Activated T-cell treated with anti-CD3 and anti-CD28 coated beads, Interleukin-2, amount 50 U/mL, for 1 hour (primary cell): ENCODE measurements around the gene PIP4K2C.
"Not testable (repeated sequence)": the region's sequence is repeated elsewhere in the genome, so short reads cannot be mapped to it uniquely, and the experiment has no call there.

Experiments
- DNase-seq: peaks from one replicate; pipeline ENCODE4 v3.0.0-alpha.2; 2020

Gene PIP4K2C

DNA sequence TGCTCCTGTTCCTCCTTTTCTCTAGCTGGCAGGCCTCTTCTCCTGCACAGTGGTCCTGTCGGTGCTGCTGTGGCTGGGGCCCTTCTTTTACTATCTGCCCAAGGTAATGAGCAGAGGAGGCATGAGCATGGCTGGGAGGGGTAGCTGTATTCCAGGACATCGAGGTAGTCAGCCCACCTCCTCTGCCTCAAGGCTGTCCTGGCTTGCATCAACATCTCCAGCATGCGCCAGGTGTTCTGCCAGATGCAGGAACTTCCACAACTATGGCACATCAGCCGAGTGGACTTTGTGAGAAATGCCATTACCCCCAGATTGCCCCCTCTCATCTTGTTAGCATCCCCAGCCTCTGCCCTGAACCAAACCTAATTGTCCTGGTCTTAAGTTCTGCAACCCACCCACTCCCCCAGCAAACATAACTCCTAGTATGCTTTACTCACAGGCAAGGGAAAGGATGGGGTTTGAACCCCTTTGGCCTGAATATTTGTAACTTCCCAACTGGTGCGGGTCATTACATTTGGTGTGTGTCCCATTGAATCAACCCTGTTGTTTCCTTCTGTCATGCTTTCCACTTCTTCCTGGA lies 32.9 kb downstream of the PIP4K2C start:
- DNase-seq: no peak

DNA sequence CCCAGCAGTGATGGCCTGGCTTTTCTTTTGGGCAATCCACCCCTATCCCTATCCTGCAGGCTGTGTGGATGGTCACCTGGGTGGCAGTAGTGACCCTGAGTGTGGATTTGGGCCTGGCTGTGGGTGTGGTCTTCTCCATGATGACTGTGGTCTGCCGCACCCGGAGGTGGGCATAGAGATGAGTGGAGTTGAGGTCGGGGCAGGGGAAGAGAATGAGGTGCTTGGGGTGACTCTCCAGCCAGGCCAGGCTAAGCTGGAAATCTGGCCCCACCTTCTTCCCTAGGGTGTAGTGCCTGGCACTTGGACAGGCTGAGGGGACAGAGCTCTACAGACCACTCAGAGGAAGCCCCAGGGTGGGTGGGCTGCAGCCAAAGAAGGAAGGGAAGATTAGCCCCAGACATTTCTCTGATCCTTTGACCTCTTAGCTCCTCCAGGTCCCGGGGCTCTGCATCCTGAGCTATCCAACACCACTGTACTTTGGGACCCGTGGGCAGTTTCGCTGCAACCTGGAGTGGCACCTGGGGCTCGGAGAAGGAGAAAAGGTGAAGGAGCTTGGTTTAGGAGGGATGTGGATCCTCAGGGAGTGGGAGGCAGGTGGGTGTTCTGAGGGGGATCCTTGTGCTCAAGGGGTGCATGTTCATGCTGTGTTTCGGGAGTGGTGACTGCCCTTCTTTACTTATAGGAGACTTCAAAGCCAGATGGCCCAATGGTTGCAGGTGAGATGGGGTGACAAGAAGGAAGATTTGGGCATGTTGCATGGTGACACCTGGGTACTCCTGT lies 33.6 kb downstream of the PIP4K2C start:
- DNase-seq: no peak

DNA sequence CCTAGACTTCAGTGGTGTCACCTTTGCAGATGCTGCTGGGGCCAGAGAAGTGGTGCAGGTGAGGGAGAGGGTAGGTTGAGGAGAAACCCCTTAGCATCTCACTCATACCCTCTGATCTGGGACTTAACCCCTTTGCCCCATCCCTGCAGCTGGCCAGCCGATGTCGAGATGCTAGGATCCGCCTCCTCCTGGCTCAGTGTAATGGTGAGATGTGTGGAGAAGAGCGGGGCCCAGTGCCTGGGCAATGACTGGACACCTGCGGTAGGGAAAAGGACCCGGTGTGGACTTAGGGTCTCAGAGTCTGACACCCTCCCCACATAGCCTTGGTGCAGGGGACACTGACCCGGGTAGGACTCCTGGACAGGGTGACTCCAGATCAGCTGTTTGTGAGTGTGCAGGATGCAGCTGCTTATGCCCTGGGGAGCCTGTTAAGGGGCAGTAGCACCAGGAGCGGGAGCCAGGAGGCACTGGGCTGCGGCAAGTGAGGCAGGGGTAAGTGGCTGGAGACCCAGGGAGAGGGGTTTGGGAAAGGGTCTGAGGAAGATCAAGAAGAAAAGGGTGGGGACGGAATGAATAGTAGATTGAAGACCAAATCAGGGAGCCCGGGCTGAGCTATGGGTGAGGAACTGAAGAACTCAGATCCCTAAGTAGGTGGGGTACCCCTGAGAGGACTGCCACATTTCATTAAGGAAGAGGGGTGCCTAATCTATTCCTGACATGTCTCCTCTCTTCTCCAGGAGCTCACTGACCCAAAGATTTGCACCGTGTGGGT lies 34.5 kb downstream of the PIP4K2C start:
- DNase-seq: no peak

DNA sequence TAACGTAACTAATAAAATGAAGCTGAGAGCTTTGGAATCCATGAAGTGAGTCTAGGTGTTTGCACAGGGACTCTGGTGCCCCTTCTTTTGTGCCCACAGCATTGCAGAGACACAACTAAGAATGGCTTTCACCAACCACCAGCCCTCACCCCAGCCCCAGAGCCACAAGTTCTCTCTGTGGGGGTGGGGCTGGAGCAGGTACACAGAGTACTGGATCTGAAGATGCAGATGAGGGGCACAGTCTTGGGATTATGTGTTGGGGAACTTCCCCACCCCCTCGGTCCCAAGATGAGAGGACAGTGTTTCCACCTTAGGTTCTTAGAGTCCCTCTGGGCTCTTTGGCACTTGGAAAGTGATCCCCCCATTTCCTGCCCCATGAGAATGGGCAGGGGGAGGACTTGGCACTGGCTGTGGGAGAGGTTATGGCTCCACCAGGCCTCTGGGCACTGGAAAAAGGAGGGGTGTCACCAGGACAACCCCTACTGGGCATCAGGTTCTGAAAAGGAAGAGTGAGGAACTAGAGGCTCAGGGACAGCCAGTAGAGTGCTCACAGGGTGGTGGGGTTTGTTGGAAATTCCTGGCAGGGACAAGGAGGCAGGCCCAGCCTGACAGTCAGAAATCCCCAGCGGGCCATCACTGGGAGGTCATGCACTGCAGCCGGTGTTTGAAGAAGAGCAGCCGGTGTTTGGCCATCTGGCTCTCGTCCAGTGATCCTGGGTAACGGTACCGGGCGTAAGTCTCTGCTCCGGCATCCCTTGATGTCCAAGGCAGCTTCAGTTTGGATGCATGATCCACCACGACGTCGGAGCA lies 35.3 kb downstream of the PIP4K2C start:
- no peak for DNase-seq

DNA sequence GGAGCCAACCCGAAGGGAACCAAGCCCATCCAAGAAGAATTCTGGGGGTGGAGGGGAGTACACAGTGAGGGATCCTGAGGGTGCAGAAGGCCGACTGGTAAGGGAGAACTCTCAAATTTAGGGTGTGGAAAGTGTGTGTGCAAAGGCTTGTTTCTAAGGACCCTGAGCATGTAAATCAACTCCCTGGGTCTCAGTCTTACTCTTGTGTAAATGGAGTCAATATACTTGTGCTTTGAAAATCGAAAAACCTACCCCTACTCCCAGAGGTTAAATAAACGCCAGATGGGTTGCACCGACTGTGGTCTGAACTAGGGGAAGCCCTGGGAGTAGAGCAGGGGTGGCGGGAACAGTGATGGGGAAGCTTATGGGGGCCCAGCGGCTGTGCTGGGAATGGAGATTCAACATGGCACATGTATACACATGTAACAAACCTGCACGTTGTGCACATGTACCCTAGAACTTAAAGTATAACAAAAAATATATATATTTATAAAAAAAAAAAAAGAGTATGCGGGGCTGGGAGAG lies 36.0 kb downstream of the PIP4K2C start:
- no peak for DNase-seq

DNA sequence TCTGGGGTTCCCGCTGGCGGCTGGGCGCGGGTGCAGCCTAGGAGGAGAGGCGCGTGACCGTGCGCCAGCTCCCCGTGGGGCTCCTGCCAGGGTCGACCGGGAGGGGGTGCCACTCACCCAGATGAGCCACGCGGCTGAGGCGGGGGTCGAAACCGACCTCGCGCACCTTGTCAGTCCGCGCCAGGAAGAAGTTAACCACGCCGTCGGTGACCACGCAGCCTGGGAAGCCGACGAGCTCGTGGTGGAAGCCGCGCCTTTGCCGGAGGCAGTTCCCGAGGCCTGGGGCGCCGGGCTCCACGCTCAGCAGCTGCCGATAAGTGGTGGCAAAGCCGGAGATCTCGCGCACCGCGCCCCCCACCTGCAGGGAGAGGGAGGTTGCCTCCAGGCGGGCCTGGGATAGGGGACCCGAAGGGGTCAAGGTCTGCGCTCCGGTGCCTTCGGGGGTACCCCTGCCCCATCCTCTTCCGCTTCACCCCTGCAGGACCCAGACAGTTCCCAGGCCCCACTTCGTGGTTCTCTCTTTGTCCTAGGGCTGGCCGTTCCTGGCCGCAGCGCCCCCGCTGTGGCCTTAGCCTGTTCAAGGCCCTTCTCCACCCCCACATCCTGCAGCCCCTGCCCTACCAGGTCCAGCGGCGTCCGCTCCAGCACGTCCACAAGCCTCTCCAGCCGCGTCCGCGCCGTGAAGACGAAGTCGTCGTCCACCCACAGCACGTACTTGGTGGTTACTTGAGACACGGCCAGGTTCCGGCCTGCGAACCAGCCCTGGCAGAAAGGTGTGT lies 36.7 kb downstream of the PIP4K2C start:
- DNase-seq: peak; percentile 48

DNA sequence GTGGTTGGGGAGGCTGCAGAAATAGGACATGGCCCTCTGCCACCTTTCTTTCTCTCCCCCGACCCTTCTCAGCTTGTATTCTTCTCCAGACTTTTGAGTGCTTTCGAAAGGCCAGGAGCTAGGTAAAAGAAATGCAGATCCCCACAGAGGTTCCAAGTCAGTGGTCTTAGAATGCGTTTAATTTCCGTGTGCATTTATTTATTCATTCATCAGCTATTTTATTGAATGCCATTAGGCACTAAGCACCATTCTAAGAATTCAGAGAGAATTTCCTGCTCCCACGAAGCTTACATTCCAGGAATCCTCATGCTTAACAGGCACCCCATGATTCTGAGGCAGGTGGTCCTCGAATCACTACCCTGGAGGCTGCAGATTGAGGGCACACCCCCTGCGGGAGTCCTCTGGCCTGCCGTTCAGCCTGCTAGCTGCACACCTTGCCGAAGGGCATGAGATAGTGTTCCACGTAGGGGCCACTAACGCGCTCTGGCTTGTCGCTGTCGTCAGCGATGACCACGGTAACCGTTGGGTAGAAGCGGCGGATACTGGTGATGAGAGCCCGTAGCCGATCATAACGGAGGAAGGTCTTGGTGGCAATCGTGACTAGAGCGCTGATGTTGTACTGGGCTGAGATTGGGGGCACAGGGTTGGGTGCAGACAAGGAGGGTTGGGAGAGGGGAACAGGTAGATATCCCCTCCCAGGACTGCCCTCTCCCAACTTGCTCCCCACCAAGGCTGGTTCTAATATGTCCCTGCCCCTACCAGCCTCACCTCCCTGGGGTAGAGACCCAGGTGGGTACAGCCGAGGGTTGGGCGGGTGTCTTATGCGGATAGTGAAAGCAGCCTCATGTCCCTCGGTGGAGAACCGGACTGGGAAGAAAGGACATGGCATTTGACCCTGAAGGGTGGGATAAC lies 37.5 kb downstream of the PIP4K2C start:
- DNase-seq: no peak

DNA sequence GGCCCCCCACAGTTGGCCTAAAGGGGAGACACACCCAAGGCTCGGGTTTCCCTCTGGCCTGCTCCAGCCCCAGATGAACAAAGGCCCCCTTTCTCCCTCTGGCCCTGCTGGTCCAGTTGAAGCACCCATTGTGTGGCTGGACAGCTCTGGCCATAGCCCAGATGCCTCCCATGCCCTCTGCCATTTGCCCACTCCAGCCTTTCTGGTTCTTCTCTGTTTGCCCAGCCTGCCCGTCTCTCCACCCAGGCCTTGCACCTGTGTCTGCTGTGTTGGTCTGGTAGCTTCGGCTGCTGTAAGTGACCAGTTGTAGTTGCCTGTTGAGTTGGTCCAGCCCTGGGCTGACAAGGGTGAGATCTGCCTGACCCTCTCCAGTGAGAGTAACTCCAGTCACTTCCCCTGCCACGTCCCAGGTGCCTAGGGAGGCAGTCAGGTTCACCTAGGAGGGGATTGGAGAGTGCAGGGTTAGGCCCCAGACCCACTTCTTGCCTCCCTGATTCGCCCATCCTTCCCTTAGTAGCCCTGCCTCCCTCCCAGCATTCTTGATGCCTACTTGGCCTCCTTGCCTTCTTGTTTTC lies 39.0 kb downstream of the PIP4K2C start:
- DNase-seq: no peak

DNA sequence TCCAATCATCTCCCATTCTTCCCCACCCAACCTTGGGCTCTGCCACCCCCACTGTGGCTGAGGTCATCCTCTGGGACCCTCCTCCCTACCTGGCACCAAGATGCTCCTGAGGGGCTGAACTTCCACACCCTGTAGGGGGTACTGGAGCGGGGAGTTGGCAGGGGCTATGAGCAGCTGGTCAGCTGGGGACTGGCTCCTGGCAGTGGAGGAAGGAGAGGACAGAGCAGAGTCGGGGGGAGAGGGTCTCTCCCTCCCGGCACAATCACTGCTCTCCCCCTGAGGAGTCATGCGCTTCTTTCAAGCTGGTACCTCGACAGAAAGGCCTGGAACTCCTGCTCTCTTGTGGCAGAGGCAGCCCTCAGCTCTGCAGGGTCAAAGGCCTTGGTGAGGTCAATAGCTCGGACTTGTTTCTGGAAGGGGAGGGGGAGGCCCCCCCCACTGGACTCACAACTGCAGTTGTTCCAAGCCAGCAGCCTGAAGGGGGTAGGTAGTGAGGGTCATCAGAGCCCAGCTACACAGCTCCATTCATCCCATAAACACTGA lies 40.0 kb downstream of the PIP4K2C start:
- DNase-seq: no peak

DNA sequence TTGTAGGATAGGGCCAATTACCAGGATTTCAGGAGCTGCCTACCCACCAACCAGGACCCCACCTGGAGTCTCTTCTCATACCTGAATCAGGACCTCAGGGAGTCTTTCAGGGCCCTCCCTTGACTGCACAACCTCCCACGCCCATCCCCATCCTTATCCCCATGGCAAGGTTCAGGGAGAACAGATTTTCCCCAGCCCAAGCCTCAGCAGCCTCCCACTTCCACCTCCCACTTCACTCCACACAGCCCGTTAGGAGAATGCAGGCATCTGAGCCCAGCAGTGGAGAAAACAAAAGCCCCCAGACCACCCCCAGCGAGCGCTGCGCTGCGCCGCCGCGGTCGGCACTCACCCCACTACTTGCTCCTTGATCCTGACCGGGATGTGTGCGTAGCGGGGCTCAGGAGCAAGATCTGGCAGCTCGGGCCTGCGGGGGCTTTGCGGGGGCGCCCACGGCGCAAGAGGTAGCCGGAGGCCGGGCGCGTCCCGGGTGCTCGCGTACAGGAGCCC lies 40.6 kb downstream of the PIP4K2C start:
- no peak for DNase-seq

DNA sequence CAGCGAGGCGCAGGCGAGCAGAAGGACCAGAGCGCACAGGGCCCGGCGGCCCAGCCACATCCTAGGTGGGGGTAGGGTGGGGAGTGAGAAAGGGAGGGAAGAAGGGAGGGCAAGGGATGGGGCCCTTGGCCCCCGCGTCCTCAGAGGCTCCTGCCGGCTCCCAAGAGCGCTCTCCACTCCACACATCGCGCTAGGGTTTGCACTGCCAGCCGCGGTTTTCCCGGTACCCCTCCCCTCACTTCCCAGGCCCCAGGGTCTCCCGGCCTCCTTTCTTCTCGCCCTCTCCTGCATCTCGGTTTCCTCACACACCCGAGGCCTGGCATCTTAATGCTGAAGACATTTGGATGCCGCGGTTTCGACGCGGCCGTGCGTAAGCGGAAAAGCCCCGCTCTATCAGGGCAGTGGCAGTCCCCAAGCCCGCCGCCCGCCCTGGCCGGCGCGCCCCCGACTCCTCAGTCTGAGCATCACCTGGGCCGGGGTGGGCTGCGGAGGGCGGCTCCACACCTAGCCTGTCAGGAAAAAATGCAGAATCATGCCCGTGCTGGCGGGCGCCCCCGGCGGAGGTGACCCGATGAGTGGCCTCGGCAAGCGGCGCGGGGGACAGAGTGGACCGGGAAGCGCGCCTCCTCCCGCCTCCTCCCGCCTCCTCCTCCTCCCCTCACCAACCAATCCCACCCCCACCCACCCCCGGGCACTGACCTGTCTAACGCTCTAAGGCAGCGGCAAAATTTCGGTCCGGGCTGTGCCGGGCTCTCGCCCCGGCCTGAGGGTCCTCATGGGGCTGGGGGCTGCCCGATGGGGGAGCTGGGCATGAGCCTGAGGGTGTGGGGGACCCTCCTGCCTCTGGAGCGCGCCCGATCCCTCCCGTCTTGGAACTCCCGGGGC lies 41.3 kb downstream of the PIP4K2C start:
- peak; percentile 45 for DNase-seq

DNA sequence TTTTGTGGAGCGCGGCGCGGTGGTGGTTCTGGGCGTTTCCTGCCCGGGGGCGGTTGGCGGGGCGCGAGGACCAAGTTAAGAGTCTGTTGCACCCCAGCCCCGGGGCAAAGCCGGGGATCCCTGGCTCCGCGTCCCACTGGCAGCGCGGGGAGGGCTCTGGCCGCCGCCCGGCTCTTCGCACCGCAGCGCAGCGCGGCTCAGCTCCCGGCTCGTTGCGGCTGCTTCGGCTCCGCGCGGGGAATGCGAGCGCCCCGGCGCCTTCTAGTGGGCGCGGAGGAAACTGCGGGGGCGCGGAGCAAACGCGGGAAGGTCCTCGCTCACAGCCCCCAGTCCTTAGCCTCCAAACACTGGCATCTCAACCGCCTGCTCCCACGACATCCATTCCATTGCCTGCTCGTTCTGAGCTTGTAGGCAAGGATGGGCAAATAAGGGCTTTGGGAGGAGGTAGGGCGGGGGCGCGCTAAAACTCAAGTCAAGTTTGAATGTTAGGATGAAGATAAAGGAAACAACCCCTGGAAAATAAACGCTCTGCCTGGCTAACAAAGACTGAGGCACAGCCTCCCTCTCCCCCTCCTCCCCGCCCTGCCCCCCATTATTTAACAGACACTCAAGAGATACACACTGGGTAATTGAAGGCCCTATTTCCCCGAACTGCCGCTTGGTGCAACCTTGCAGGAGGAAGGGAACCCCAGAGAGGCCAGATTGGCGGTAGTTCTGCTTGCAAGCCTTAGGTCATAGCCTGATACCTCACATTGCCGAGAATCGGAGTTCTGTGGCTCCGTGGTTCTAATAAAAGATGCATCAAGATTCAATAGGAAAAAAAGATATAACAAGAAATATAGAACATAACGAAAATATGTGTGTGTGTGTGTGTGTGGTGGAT lies 42.2 kb downstream of the PIP4K2C start, which contains the start of gene B4GALNT1:
Gene B4GALNT1, minus strand, starts transcription at position 244 of the 883 bp plus-strand sequence. CDS start 1,069 bp downstream, outside the sequence.
- peak; percentile 79 for DNase-seq

DNA sequence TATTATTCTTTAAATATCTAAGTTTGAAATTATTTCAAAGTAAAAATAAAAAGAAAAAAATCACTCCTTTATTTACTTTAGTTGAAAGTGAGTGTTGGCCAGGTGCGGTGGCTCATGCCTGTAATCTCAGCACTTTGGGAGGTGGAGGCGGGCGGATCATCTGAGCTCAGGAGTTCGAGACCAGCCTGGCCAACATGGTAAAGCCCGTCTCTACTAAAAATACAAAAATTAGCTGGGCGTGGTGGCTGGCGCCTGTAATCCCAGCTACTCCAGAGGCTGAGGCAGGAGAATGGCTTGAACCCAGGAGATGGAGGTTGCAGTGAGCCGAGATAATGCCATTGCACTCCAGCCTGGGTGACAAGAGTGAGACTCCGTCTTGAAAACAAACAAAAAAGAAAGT lies 45.7 kb downstream of the PIP4K2C start:
- DNase-seq: not testable (repeated sequence)

DNA sequence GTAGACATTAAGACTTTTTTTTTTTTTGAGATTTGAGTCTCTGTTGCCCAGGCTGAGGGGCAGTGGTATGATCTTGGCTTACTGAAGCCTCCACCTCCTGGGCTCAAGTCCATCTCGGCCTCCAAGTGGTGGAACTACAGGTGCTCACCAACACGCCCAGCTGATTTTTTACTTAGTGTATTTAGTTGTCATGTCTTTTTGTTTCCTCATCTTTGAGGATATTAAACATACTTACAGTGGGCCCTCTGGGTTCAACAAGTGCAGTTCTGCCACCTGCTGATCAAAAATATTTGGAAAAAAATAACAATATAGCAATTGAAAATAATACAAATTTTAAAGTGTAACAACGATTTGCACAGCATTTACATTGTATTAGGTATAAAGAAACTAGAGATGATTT lies 46.4 kb downstream of the PIP4K2C start:
- no peak for DNase-seq

DNA sequence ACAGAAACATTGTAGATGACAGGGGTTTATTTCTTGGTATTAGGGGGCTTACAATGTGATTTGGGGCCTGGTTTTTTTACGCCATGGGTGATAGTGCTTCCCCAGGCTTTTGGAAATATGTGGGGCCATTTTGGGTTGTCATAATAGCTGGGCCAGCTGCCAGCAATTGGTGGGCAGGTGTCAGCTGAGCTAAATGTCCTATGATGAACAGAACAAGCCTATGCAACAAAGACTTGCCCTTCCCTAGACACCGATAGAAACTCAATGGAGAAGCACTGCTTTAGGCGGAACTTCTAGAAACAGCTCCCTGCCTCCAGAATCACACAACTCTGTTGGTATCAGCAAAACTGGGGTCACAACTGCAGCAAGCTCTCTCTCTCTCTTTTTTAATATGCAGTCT lies 47.1 kb downstream of the PIP4K2C start:
- no peak for DNase-seq

DNA sequence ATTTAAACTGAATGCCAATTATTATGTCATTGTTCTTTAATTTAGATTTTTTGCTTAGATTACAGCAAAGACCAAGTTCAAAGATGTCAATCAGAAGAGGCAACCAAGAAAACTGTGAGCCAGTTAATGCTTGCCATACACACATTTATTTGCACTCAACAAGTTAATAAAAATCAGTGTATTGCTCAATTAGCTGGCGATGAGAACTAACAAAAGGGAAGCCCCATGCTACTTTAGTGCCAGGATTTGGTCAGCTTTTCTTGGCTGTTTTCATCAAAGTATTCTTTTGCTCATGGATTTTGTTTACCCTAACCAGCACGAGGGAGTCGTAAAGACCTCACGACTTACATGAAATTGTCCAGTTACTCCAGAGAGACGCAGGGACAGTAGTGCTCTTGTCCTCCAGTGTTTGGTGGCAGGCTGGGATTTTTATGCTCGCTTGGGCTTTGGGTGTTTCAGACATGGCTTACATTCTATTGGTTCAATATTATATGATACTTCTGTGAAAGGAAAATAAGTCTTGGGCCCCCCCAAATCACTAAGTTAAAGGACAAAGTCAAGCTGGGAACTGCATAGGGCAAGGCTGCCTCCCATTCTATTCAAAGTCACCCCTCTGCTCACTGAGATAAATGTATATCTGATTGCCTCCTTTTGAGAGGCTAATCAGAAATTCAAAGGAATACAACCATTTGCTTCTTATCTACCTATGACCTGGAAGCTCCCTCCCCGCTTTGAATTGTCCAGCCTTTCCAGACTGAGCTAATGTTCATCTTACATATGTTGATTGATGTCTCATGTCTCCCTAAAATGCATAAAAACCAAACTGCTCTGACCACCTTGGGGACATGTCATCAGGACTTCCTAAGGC lies 49.4 kb downstream of the PIP4K2C start:
- no peak for DNase-seq
